ENCODE data around the gene CYP2W1.
"Not testable (repeated sequence)": the region's sequence is repeated elsewhere in the genome, so short reads cannot be mapped to it uniquely, and the experiment has no call there.

Gene CYP2W1

DNA sequence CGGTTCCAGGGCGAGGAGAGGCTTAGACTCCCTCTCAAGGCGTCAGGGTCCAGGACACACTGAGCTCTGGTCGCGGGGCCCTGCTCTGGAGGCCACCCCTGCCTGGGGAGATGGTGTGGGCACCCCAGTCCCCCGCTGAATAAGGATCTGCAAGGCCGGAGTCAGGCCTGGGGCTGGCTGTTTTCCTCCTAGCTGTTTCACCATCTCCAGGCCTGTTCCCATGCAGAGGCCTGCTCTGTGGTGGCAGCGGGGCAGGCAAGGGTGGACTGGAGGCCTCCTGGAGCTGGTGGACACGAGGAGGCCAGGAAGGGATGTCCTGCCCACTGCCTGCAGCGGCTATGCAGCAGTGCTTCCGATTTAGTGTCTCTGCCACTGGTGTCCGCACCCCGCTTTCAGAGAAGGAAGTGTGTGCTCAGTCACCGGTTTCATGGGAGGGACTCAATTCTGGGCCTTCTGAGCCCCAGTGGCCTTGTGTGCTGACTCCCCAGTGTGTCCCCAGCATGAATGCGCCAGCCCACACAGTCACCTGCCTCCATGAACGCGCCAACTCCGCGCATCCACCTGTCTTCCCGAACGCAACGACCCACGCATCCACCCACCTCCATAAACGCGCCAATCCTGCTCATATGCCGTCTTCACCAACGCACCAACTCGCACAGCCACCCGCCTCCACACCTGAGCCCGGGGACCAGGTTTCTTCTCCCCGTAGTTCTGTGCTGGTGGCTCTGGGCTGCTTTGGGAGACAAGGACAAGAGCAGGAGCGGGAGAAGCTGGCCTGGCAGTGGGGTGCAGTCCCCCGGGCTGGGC is 46.9 kb downstream of the CYP2W1 start:
- no peak for DNase-seq

DNA sequence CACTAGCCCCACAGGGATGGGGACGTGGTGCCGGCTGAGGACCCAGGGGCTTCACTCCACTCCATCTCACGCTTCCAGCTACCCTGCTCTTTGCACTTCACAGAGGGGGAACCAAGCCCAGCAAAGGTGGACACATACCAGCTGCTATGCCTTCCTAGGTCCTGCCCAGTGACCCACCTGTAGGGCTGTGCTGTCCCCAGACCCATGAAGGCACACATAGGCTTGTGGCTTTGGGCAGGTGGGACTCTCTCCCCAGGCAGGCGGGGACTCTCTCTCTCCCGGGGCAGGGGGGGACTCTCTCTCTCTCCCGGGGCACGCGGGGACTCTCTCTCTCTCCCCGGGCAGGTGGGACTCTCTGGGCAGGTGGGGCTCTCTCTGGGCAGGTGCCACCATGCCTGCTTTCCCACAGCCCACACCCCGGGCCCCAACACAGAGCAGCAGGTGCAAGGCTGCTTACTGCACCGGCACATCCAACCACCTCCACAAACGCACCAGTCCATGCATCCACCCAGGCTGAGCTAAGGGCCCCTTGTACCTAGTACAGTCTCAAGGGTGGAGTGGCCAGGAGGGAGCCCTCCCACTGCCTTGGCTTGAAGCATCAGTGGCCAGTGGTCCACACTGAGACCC is 47.6 kb downstream of the CYP2W1 start:
- DNase-seq, result no peak

- DNase-seq, result no peak
These were observed 48.9 kb downstream of the CYP2W1 start for GRCh38 chr7:1031716-1032455.

GRCh38 chr7:1032536-1033181 is 49.7 kb downstream of the CYP2W1 start:
- no peak for DNase-seq

DNA sequence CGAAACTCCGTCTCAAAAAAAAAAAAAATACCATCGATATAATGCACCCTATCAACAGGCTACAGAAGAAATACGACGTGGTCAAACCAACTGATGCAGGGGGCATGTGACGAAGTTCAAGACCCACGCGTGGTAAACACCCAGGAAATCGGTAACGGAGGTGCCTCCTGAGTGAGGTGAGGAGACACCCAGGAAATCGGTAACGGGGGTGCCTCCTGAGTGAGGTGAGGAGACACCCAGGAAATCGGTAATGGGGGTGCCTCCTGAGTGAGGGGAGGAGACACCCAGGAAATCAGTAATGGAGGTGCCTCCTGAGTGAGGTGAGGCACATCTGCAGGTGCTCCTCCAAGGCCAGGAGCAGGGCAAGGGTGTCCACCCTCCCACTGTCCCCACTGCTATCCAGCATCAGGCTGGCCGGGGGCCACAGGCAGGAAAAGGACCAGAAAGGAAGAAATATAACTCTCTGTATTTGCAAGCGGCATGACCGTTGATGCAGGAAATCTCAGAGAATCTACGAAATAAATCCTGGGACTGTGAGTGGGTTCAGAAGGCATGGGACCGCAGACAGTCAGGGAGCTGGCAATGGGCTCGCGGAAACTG is 50.7 kb downstream of the CYP2W1 start:
- DNase-seq, result no peak

DNA sequence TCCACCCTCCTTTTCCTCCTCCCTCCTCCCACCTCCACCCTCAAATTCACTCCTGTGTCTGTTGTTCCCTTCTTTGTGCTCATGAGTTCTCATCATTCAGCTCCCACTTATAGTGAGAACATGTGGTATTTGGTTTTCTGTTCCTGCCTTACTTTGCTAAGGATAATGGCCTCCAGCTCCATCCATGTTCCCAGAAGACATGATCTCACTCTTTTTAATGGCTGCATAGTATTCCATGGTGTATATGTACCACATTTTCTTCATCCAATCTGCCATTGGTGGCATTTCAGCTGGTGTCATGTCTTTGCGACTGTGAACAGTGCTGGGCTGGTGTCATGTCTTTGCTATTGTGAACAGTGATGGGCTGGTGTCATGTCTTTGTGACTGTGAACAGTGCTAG is 51.8 kb downstream of the CYP2W1 start:
- not testable (repeated sequence) for DNase-seq

GRCh38 chr7:1036164-1036928 is 53.4 kb downstream of the CYP2W1 start:
- DNase-seq, result not testable (repeated sequence)

Data from NCI-H2171 treated with DMSO at 0.1 percent for 48 hours (cell line).